ENCODE results near the gene HSPA9. TPM values are rescaled to one million over a fixed set of nuclear protein-coding genes. Genes with fewer than 3 reads are reported as not detected.

Gene HSPA9
- total and polyA plus RNA-seq, 9 of the 15 experiments (the other 6 are each of a cell fraction or from before 2014, with no cell fraction given) = 195 to 583 (median 514) TPM

DNA sequence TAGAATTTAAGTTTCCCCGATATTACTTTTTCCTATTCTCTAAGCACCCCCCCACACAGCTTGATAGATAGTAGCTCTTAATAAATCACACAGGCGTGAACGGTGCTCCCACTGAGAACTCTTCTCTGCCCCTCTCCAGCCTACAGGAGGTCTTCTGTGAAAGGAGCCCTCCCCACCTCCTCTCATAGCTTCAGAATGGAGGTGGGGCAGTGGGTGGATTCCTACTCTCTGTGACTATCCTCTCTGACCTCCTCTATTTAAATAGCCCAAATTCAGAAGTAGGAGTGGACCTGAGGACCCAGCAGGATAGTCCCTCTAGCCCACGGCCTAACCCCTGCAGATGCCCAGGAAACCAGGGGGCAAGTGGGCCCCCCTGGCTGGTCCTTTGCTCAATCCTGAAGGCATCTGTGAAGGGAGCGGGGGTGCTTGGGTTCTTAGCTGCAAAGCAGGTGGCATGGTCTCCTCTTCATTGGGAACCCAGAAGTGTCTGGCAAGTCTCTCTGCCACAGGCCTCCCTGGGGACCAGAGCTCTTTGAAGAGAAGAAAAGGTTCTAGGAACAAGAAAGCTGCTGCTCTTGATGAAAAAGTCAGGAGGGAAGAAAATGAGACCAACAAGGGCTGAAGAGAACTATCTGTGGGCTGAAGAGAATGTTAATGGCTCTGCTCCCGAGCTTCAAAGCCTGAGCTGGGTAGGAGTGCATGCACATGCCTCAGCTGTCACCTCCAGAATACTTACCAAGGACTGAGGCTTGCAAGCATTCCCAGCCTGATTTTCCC, 21.1 kb upstream of the HSPA9 start (continued):
- TF ChIP-seq, protein P1, sequence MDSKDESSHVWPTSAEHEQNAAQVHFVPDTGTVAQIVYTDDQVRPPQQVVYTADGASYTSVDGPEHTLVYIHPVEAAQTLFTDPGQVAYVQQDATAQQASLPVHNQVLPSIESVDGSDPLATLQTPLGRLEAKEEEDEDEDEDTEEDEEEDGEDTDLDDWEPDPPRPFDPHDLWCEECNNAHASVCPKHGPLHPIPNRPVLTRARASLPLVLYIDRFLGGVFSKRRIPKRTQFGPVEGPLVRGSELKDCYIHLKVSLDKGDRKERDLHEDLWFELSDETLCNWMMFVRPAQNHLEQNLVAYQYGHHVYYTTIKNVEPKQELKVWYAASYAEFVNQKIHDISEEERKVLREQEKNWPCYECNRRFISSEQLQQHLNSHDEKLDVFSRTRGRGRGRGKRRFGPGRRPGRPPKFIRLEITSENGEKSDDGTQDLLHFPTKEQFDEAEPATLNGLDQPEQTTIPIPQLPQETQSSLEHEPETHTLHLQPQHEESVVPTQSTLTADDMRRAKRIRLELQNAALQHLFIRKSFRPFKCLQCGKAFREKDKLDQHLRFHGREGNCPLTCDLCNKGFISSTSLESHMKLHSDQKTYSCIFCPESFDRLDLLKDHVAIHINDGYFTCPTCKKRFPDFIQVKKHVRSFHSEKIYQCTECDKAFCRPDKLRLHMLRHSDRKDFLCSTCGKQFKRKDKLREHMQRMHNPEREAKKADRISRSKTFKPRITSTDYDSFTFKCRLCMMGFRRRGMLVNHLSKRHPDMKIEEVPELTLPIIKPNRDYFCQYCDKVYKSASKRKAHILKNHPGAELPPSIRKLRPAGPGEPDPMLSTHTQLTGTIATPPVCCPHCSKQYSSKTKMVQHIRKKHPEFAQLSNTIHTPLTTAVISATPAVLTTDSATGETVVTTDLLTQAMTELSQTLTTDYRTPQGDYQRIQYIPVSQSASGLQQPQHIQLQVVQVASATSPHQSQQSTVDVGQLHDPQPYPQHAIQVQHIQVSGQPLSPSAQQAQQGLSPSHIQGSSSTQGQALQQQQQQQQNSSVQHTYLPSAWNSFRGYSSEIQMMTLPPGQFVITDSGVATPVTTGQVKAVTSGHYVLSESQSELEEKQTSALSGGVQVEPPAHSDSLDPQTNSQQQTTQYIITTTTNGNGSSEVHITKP (IDR thresholded peaks at IDR 0.05; ENCODE audit: partially characterized antibody) = no peak
- TF ChIP-seq SMAD1 (IDR thresholded peaks at IDR 0.05; ENCODE audit: low read depth, low read length, partially characterized antibody) (no peak), POLR3G (IDR thresholded peaks at IDR 0.05; ENCODE audit: extremely low read depth, insufficient read length, insufficient replicate concordance) (no peak), NR2F6 (CRISPR knock-in tag; IDR thresholded peaks at IDR 0.05) (no peak), HNRNPL (IDR thresholded peaks at IDR 0.05; ENCODE audit: low read depth, low read length) (no peak), TAF1 (IDR thresholded peaks at IDR 0.05; ENCODE audit: control insufficient read depth, extremely low read depth, insufficient read depth, low read length, severe bottlenecking) (no peak), YBX1 (IDR thresholded peaks at IDR 0.05) (no peak)
- TF ChIP-seq, protein P2, sequence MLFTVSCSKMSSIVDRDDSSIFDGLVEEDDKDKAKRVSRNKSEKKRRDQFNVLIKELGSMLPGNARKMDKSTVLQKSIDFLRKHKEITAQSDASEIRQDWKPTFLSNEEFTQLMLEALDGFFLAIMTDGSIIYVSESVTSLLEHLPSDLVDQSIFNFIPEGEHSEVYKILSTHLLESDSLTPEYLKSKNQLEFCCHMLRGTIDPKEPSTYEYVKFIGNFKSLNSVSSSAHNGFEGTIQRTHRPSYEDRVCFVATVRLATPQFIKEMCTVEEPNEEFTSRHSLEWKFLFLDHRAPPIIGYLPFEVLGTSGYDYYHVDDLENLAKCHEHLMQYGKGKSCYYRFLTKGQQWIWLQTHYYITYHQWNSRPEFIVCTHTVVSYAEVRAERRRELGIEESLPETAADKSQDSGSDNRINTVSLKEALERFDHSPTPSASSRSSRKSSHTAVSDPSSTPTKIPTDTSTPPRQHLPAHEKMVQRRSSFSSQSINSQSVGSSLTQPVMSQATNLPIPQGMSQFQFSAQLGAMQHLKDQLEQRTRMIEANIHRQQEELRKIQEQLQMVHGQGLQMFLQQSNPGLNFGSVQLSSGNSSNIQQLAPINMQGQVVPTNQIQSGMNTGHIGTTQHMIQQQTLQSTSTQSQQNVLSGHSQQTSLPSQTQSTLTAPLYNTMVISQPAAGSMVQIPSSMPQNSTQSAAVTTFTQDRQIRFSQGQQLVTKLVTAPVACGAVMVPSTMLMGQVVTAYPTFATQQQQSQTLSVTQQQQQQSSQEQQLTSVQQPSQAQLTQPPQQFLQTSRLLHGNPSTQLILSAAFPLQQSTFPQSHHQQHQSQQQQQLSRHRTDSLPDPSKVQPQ (CRISPR knock-in tag; IDR thresholded peaks at IDR 0.05; ENCODE audit: borderline replicate concordance) = no peak
- TF ChIP-seq, protein P3, sequence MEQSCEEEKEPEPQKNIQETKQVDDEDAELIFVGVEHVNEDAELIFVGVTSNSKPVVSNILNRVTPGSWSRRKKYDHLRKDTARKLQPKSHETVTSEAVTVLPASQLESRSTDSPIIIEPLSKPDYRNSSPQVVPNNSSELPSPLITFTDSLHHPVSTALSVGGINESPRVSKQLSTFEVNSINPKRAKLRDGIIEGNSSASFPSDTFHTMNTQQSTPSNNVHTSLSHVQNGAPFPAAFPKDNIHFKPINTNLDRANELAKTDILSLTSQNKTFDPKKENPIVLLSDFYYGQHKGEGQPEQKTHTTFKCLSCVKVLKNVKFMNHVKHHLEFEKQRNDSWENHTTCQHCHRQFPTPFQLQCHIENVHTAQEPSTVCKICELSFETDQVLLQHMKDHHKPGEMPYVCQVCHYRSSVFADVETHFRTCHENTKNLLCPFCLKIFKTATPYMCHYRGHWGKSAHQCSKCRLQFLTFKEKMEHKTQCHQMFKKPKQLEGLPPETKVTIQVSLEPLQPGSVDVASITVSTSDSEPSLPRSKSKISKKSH (CRISPR knock-in tag; IDR thresholded peaks at IDR 0.05) = no peak

Data from K562 (cell line).